GM18867 (cell line): ENCODE measurements around the gene EXTL1.
"Not testable (repeated sequence)": the region's sequence is repeated elsewhere in the genome, so short reads cannot be mapped to it uniquely, and the experiment has no call there.

Experiments used
- ATAC-seq: cut with Tn5 transposase; IDR thresholded peaks from one replicate; pipeline ENCODE4 v1.9.1; 2021; ENCODE audit warnings: mild to moderate bottlenecking, moderate library complexity; ENCODE audit not compliant: unreplicated experiment

EXTL1 gene

GRCh38 chr1:26021647-26022403 is at the start of gene EXTL1:
Gene EXTL1, plus strand, starts transcription at chr1:26021775. Its CDS starts 872 bp downstream, at chr1:26022647.
- ATAC-seq, result no peak

DNA sequence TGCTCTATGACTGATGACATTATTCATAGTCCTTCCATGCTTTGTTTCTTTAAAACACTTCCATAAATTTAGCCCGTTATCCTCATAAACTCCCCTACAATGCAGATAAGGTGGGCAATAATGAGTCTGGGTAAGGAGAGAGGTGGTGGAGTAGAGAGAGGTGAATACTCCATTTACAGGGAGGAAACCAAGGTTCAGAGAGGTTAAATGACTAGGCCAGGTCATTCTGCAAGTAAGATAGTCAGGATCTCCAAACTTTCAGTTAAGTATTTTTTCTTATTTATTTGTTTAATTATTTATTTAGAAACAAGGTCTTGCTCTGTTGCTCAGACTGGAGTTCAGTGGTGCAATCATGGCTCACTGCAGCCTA is 49.8 kb upstream of the EXTL1 start:
- no peak for ATAC-seq

- no peak for ATAC-seq
Observed at GRCh38 chr1:25973610-25974321, 47.8 kb upstream of the EXTL1 start.

DNA sequence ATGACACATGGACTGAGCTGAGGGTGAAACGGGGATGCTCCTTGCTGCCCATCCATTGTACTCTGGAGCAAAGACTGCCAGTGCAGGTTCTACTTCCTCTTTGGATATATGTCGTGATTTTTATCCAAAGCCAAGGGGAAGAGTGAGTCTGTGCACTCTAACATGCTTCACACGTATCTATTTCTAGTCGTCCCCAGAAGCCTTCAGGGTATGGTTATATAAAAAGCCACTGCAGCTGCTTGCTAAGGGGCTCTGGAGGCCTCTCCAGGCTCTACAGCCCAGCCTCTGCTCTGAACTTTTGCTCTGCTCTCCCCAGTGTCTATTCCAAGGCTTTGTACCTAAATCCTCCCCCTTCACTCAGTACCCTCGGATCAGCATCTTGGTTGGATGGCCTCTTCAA is 43.8 kb upstream of the EXTL1 start:
- no peak for ATAC-seq

DNA sequence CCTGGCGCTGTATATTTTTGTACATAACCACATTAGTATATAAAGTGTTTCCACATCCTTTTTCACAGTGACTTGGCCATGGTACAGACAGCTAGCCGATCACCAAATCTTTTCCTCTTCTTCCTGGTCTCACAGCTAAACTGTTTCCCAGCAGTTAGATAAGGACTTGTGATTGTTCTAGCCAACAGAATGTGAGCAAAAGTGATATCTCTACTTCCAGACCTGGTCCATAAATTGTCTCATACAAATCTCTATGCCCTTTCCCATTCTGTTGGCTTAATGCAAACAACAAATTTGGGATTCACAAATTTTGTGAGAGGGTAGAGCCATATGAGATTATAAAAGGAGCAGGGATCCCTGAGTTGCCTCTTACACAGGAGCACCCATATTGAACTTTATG is 43.2 kb upstream of the EXTL1 start:
- no peak for ATAC-seq

GRCh38 chr1:25979210-25979609 is 42.4 kb upstream of the EXTL1 start:
- ATAC-seq, result no peak

GRCh38 chr1:25985171-25985570 is 36.4 kb upstream of the EXTL1 start:
- ATAC-seq, result no peak

DNA sequence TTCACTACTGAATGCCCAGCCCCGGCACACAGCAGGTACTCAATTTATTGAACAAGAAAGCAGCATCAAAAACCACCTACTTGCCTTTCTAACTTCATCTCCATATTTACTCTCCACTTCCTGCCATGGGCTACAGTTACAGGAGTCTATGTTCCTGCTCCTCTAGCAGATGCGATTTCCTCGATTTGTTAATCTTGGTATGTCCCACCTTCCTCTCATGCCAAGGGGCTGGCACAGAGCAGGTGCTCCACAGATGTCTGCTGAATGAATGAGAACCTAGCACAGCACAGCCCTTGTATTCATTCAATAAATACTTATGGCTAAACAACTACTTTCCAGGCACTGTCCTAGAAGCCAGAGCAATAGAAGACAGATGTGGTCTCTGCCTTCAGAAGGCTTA is 35.9 kb upstream of the EXTL1 start:
- ATAC-seq, result no peak

DNA sequence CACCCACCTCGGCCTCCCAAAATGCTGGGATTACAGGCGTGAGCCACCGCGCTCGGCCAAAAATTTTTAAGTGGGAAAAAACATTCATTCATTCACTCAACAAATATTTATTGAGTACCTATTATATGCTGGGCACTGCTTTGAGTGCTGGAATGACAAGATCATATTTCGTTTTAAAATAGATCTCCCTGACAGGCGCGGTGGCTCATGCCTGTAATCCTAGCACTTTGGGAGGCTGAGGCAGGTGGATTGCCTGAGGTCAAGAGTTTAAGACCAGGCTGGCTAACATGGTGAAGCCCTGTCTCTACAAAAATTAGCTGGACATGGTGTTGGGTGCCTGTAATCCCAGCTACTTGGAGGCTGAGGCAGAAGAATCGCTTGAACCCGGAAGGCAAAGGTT is 34.8 kb upstream of the EXTL1 start:
- not testable (repeated sequence) for ATAC-seq

DNA sequence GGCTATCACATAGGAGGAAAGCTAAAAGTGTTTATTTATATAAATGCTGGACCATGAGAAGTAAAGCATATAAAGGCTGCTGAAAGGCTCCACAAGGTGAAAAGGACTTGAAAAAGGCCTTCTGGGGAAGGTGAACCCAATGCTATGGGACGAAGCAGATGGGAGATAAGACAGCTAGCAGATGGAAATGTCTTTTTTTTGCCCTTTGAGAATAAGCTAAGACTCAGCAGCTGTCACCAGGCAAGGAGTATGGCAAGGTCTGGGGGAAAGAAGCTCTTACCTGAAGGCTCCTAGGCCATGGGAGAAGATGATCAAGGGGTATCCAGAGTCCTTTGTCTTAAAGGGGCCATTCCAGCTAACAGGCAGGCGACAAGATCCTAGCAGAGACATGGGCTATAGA is 33.6 kb upstream of the EXTL1 start:
- no peak for ATAC-seq

DNA sequence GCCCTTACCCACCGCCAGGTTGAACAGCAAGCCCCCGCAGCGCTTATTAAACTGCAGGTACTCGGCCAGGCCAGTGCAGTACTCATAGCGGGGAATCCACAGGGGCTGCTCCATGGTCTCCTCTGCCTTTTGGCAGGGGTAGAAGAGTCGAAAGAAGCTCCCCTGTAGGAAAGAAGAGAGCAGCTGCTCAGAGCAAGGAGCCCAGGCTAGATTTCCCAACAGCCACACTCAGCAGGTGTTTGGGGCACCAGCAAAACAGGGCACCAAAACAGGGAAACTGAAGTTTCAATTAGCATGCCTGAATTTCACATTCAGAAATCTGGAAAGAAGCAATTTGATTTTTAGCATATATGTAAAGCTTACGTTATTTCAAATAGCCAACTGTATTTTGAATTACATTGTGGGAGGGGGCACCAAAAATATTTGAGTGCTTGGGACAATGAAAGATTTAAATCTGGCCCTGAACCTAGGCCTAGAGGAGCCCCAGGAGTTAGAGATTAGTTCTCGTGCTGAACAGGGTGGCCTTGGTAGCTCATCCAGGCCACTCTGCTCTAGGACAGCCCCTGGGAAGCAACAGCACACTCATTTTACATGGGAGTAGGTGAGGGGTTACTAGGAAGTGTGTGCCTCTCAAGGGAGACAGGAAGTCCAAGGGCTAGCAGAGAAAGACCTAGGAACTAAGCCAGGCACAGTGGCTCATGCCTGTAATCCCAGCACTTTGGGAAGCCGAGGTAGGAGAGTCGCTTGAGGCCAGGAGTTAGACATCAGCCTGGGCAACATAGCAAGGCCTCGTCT is 31.9 kb upstream of the EXTL1 start:
- no peak for ATAC-seq

- no peak for ATAC-seq
Observed at GRCh38 chr1:25990251-25990650, 31.3 kb upstream of the EXTL1 start.

DNA sequence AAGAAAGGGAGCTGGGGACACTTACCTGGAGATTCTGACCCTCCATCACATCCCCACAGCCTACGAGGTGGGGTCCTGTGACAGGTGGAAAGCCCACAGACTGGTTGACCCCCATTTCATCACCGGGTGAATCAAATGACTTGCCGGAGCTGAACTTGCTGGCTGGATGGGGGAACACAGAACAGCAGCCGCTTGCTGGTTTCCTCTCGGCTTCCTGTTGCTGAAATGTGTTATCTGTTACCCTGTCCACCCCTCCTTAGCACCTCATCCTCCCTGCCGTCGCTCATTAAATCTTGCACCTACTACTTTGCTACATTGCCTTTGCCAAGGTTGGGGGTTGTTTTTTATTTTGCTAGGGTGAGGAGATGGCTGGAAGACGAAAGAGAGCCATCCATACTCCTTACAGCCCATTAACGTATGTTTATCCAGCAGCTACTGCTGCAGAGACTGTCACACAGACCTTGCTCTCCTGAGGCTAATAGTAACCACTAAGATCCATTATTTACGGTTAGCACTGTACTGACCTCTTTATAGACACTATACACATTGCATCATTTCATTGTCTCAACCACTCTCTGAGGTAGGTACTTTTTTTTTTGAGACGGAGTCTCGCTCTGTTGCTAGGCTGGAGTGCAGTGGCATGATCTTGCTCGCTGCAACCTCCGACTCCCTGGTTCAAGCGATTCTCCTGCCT is 30.7 kb upstream of the EXTL1 start:
- ATAC-seq, result no peak

GRCh38 chr1:25991937-25992688 is 29.5 kb upstream of the EXTL1 start:
- ATAC-seq, result no peak

GRCh38 chr1:25992689-25993171 is 28.8 kb upstream of the EXTL1 start:
- no peak for ATAC-seq

- no peak for ATAC-seq
Observed at GRCh38 chr1:25993197-25993951, 28.2 kb upstream of the EXTL1 start.

GRCh38 chr1:25994402-25995150 is 27.0 kb upstream of the EXTL1 start:
- ATAC-seq, result no peak

- no peak for ATAC-seq
Observed at GRCh38 chr1:25996966-25997827, 24.4 kb upstream of the EXTL1 start.
